Measurements from ENCODE around the gene MCM5.

GRCh38 chr22:35353318-35353717 lies 46.6 kb upstream of the MCM5 start:
- TF ChIP-seq EZH2 (IDR thresholded peaks at IDR 0.05; ENCODE audit: borderline replicate concordance, low read length), result no peak
- TF ChIP-seq CTCF (IDR thresholded peaks at IDR 0.05; ENCODE audit: low read length), result no peak
